ENCODE data around the gene LAG3. TPM values are rescaled to one million over a fixed set of nuclear protein-coding genes. Genes with fewer than 3 reads are reported as not detected.

The LAG3 gene
- total RNA-seq, 4 donors from 2014 or later: 0.41 to 14.6 (median 4.0) TPM

- Histone ChIP-seq H3K27me3 (no peaks in the 10 kb centered on the region), H3K4me3 (no peak overlapping the region), H3K4me1 (no peaks in the 10 kb centered on the region), H3K36me3 (no peaks in the 10 kb centered on the region), H3K27ac (no peak overlapping the region), H3K9me3 (no peaks in the 10 kb centered on the region)
- DNase-seq: no peak
- no peak for TF ChIP-seq POLR2A (IDR thresholded peaks at IDR 0.05)
- no peak for TF ChIP-seq CTCF (IDR thresholded peaks at IDR 0.05)
- intact Hi-C loops (cut with DNase I; ENCODE audit: low total_unique reads): no loop called here
These were observed 19.7 kb downstream of the LAG3 start for GRCh38 chr12:6791931-6792520.

GRCh38 chr12:6792522-6793201 lies 20.3 kb downstream of the LAG3 start:
- Histone ChIP-seq H3K36me3 (no peaks in the 10 kb centered on the region), H3K27me3 (no peaks in the 10 kb centered on the region), H3K27ac (no peak overlapping the region), H3K4me1 (no peaks in the 10 kb centered on the region), H3K9me3 (no peaks in the 10 kb centered on the region), H3K4me3 (no peak overlapping the region)
- TF ChIP-seq POLR2A (IDR thresholded peaks at IDR 0.05) (no peak), CTCF (IDR thresholded peaks at IDR 0.05) (no peak)
- intact Hi-C loops (cut with DNase I; ENCODE audit: low total_unique reads): no loop called here
- no peak for DNase-seq

- Histone ChIP-seq H3K36me3 (no peaks in the 10 kb centered on the region), H3K9me3 (no peaks in the 10 kb centered on the region), H3K27me3 (no peaks in the 10 kb centered on the region), H3K27ac (no peak overlapping the region), H3K4me1 (no peaks in the 10 kb centered on the region), H3K4me3 (no peak overlapping the region)
- intact Hi-C loops (cut with DNase I; ENCODE audit: low total_unique reads): no loop called here
- TF ChIP-seq CTCF (IDR thresholded peaks at IDR 0.05) (no peak), POLR2A (IDR thresholded peaks at IDR 0.05) (no peak)
- no peak for DNase-seq
These were observed 22.8 kb downstream of the LAG3 start for GRCh38 chr12:6795088-6795487.

GRCh38 chr12:6796576-6796975 lies 24.3 kb downstream of the LAG3 start:
- Histone ChIP-seq H3K9me3 (no peaks in the 10 kb centered on the region), H3K4me3 (no peak overlapping the region), H3K4me1 (no peaks in the 10 kb centered on the region), H3K27ac (no peak overlapping the region), H3K27me3 (no peaks in the 10 kb centered on the region), H3K36me3 (no peaks in the 10 kb centered on the region)
- TF ChIP-seq POLR2A (IDR thresholded peaks at IDR 0.05) (no peak), CTCF (IDR thresholded peaks at IDR 0.05) (no peak)
- intact Hi-C loops (cut with DNase I; ENCODE audit: low total_unique reads): no loop called here
- DNase-seq: no peak

- Histone ChIP-seq H3K27ac (no peak overlapping the region), H3K36me3 (no peaks in the 10 kb centered on the region), H3K4me1 (no peaks in the 10 kb centered on the region), H3K9me3 (no peaks in the 10 kb centered on the region), H3K27me3 (no peaks in the 10 kb centered on the region), H3K4me3 (no peak overlapping the region)
- DNase-seq: no peak
- intact Hi-C loops (cut with DNase I; ENCODE audit: low total_unique reads): no loop called here
- TF ChIP-seq CTCF (IDR thresholded peaks at IDR 0.05) (no peak), POLR2A (IDR thresholded peaks at IDR 0.05) (no peak)
These were observed 26.8 kb downstream of the LAG3 start for GRCh38 chr12:6799147-6799546.
